GM18517 (cell line): ENCODE data around the gene MCRIP1.

Source experiments
- ATAC-seq: cut with Tn5 transposase; IDR thresholded peaks from one replicate; pipeline ENCODE4 v1.9.1; 2021; ENCODE audit warnings: mild to moderate bottlenecking, moderate library complexity; ENCODE audit not compliant: unreplicated experiment

MCRIP1 gene

GRCh38 chr17:81860756-81861568 is 27.9 kb upstream of the MCRIP1 start:
- peak; percentile 79 for ATAC-seq

DNA sequence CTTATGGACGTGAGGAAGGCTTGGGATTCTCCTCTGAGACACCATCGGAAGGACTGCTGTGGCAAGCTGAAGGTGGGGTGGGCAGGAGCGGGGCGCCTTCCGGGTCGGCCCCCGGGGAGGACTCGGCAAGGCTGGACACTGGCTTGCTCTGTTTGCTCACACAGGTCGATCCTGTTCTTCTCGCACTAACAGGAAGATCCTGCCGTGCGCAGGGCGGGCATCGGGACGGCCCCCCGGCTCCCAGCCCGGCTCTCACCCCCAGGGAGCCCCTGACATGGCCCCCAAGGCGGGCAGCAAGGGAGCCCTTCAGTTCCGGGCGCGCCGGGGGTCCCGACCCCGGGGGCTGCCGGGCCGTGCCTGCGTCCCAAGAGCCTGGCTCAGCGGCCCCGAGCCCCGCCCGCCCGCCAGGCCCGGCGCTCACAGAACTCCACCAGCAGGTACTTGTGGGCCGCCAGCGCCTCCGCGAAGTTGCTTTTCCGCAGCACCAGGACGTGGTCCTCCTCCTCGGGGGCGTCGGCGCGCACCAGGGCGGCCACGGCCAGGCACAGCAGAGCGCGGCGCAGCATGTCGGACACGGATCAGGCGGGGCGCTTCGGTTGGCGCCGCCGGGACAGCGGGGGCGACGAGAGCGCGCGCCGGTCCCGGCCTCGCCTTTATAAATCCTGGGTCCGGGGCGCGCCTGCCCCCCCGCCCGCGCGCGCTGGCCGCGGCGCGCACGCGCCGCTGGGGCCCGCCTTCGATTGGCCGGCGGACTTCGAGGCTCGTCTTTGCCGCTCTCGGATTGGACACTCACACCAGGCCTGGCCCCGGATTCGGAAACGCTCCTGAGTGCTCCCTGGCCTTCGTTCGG is 27.0 kb upstream of the MCRIP1 start, which contains the start of gene P4HB:
P4HB (minus strand) TSS at position 630 of the 850 bp plus-strand sequence; CDS start at position 566, 64 bp downstream.
- ATAC-seq: no peak

- ATAC-seq: no peak
Measured at GRCh38 chr17:81858967-81859905, 26.1 kb upstream of the MCRIP1 start.

GRCh38 chr17:81858170-81858966 is 25.3 kb upstream of the MCRIP1 start:
- no peak for ATAC-seq

DNA sequence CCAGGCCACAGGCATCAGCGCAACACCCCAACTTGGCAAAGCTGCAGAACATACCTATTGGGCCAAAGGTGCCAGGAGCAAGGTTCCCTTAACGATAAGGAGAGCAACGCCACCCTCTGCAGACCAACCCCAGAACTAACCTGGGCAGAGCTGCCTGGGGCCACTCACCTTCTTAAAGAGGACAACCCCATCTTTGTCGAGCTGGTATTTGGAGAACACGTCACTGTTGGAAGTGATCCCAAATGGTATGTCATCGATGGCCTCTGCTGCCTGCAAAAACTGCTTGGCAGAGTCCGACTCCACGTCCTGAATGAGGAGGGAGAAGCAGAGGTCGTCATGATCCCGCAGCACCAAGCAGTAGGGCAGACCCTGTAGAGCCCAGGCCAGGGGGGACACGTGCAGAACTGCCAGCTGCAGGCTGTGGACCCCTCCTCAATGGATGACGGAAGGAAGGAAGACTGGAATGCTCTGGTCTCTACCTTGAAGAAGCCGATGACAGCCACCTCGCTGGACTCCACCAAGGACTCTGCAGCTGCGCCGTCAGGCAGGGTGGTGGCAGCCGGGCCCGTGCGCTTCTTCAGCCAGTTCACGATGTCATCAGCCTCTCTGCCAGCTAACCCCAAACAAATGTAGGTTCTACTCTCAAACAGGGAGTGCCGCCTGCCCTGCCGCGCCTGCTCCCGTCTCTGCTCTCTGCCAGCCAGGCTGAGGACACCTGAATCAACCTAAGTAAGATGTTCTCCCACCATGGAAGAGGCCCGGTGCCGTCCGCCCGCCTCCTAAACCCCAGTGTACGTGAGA is 22.1 kb upstream of the MCRIP1 start:
- ATAC-seq: no peak

- ATAC-seq: no peak
Measured at GRCh38 chr17:81852237-81852636, 19.1 kb upstream of the MCRIP1 start.

DNA sequence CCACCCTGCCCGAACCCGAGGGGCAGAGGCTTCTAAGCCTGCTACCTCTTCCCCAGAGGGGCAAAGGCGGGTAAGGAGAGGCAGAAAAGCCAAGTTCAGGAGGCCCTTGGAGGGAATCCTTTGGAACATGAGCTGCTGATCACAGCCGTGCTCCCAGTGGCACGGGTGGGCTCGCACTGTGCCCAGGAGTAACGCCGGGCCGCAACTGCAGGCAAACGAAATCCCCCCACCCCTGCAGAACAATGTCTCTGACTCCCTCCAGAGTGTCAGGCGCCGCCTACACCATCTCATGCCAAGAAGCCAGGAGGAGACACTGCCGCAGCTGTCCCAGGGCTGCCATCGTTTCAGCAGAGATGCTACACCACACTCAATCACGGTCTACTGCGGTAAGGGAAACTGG is 18.3 kb upstream of the MCRIP1 start:
- no peak for ATAC-seq

- ATAC-seq: no peak
Measured at GRCh38 chr17:81849457-81849856, 16.4 kb upstream of the MCRIP1 start.

DNA sequence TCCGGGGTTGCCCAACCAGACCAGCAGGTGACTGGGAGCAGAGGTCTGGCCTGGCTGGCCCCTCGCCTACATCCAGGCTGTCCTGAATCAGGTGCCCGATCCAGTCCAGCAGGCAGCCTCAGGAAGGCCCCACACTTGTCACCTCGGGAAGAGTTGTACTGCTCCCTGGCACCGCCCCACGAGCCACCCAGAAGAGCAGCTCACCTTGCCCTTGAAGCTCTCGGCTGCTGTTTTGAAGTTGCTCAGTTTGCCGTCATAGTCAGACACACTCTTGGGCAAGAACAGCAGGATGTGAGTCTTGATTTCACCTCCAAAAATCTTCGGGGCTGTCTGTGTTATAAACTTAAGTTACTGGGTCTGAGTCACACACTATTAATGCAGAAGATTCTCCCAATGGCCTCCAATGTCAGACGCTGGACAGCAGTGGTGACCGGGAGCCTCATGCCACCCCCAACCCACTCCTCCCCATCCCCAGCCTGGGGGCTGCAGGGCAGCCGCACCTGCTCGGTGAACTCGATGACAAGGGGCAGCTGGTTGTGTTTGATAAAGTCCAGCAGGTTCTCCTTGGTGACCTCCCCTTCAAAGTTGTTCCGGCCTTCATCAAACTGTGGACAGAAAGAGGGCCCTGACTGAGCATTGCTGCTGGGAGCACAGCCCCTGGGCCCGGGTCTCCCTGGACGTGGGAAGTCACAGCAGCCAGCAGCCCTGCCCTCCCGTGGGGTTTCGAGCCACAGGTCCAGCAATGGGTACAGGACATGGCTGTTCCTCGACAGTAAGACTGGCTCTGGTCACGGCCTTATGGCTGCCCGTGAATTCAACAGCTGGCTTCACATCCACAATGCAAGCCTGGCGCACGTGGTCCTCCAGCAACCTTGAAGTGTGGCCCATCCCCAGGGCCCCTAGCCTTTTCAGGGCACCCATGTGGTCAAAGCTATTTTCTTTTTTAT is 13.9 kb upstream of the MCRIP1 start:
- ATAC-seq: no peak

DNA sequence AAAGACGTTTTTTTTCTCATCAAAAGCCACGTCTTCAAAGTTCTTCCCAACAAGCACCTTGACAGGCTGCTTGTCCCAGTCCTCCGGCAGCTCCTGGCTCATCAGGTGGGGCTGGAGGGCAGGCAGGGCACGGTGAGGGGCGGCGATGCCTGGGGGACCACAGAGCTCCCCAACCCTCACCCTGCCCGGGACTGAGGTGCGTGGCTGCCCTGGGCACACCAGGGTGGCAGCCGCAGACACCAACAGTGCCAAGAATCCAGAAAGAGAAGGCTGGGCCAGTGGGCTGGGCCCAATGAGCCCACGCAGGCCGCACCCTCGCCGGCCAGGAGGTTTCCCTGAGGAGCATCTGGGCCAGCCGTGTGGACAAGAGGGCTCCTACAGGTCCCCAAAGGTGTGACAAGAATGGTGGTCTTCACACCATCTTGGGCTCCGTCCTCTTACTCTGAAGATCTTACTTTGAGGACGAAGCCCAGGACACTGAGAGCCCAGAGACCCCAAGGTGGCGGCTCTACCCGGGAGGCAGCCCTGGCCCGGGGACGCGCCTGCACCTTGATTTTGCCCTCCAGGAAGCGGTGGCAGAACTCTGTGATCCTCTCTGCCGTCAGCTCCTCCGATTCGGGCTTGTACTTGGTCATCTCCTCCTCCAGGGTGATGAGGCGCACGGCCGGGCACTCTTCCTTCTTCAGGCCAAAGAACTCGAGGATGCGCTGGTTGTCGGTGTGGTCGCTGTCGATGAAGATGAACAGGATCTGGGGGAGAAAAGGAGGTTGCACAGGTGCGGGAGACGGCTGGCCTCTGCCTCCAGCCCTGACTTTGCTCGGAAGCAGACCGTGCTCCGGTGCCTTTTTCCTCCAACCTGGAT is 13.0 kb upstream of the MCRIP1 start:
- ATAC-seq: no peak

GRCh38 chr17:81845361-81845760 is 12.3 kb upstream of the MCRIP1 start:
- ATAC-seq: no peak

GRCh38 chr17:81844887-81845286 is 11.8 kb upstream of the MCRIP1 start:
- ATAC-seq: no peak

- ATAC-seq: no peak
Measured at GRCh38 chr17:81844327-81844851, 11.3 kb upstream of the MCRIP1 start.

GRCh38 chr17:81843713-81844326 is 10.7 kb upstream of the MCRIP1 start:
- no peak for ATAC-seq

DNA sequence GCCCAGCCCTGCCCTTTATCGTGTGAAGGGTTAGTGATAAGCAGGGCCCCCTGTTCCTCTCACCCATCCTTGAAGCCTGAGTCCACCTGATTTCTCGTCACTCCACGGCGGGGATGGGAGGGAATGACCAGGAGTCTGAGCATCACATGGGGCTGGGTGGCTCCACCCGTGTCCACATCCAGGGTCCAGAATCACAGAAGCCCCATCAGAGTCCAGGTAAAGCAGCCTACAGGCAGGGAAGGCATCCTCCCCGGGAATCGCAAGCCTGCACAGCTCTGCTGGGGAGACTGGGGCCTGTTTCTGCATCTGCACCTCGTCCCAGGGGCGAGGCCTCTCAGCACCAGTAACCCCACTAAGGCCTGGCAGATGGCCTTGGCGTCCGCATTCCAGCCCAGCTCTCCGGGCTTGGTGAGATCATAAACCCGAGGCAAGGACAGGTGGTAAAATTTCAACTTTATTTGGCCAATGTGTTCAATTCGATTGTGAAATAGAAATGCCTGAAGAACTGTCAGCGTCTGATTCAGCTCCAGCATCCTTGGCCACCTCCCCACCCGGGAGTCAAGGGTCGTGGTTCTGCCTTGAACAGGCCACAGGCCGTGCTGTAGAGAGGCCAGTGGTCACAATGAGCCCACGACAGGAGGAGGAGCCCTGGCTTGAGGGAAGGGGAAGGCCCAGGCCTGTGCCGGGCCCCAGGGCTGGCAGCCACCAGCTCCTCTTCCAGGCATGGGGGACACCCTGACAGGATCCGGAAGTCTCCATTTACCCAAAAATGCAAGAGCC is 9.8 kb upstream of the MCRIP1 start:
- no peak for ATAC-seq

GRCh38 chr17:81842378-81842724 is 9.3 kb upstream of the MCRIP1 start:
- ATAC-seq: no peak
